Astrocyte (in vitro differentiated cells and primary cell): ENCODE results near the gene CMIP. TPM values are rescaled to one million over a fixed set of nuclear protein-coding genes. Genes with fewer than 3 reads are reported as not detected.
"Not testable (repeated sequence)": the region's sequence is repeated elsewhere in the genome, so short reads cannot be mapped to it uniquely, and the experiment has no call there.

Experiments
- DNase-seq: peaks from one replicate; pipeline ENCODE4 v3.0.0-alpha.2; 2010; ENCODE audit warnings: low read depth
- FAIRE-seq: peaks from 2 replicates; lab custom pipeline; 2011; peaks lifted over from hg19 to GRCh38; lab: Jason Lieb, UNC
- H2AFZ ChIP-seq: 2 replicates; pipeline ENCODE4 v1.6.0; 2012; ENCODE audit warnings: low read depth, low read length, inconsistent platforms
- H3K27ac ChIP-seq: 2 replicates; pipeline ENCODE4 v1.5.1; 2011; ENCODE audit warnings: low read depth, low read length, inconsistent platforms
- H3K27me3 ChIP-seq: 2 replicates; pipeline ENCODE4 v1.6.0; 2011; ENCODE audit warnings: low read length, inconsistent platforms; ENCODE audit not compliant: insufficient read depth
- H3K36me3 ChIP-seq: 2 replicates; pipeline ENCODE4 v1.5.1; 2011; ENCODE audit warnings: low read length, inconsistent platforms; ENCODE audit not compliant: insufficient read depth
- H3K4me1 ChIP-seq: 2 replicates; pipeline ENCODE4 v1.5.1; 2011; ENCODE audit warnings: low read length, inconsistent platforms; ENCODE audit not compliant: insufficient read depth
- H3K4me2 ChIP-seq: 2 replicates; pipeline ENCODE4 v1.6.0; 2012; ENCODE audit warnings: low read length, inconsistent platforms
- H3K4me3 ChIP-seq: 2 replicates; pipeline ENCODE4 v1.5.1; 2011; ENCODE audit warnings: low read depth, mild to moderate bottlenecking, low read length, inconsistent platforms; ENCODE audit not compliant: insufficient read depth
- H3K79me2 ChIP-seq: 2 replicates; pipeline ENCODE4 v1.6.0; 2012; ENCODE audit warnings: mild to moderate bottlenecking, low read length, inconsistent platforms; ENCODE audit not compliant: insufficient read depth
- H3K9ac ChIP-seq: 2 replicates; pipeline ENCODE4 v1.6.0; 2012; ENCODE audit warnings: mild to moderate bottlenecking, low read length, inconsistent platforms
- H3K9me3 ChIP-seq: 2 replicates; pipeline ENCODE4 v1.5.1; 2012; ENCODE audit warnings: low read depth, mild to moderate bottlenecking, low read length, inconsistent platforms; ENCODE audit not compliant: insufficient read depth
- H4K20me1 ChIP-seq: 2 replicates; pipeline ENCODE4 v1.6.0; 2012; ENCODE audit warnings: low read length, inconsistent platforms; ENCODE audit not compliant: insufficient read depth
- H3K27ac Mint-ChIP-seq: one replicate; pipeline ENCODE4 v1.8.0; 2021; ENCODE audit warnings: mild to moderate bottlenecking, mixed read lengths; ENCODE audit not compliant: unreplicated experiment
- H3K27me3 Mint-ChIP-seq: one replicate; pipeline ENCODE4 v1.8.0; 2021; ENCODE audit warnings: low read depth, mixed read lengths; ENCODE audit not compliant: unreplicated experiment
- H3K36me3 Mint-ChIP-seq: one replicate; pipeline ENCODE4 v1.8.0; 2021; ENCODE audit warnings: low read depth, mixed read lengths; ENCODE audit not compliant: unreplicated experiment
- H3K4me1 Mint-ChIP-seq: one replicate; pipeline ENCODE4 v1.8.0; 2021; ENCODE audit warnings: low read depth, mixed read lengths; ENCODE audit not compliant: unreplicated experiment
- H3K4me3 Mint-ChIP-seq: one replicate; pipeline ENCODE4 v1.8.0; 2021; ENCODE audit warnings: mild to moderate bottlenecking, moderate library complexity, mixed read lengths; ENCODE audit not compliant: unreplicated experiment
- H3K9me3 Mint-ChIP-seq: one replicate; pipeline ENCODE4 v1.8.0; 2021; ENCODE audit warnings: mild to moderate bottlenecking, mixed read lengths; ENCODE audit not compliant: unreplicated experiment
- EZH2 ChIP-seq: IDR thresholded peaks from 2 replicates; pipeline ENCODE4 v1.6.1; 2012; ENCODE audit warnings: mild to moderate bottlenecking, low read length, inconsistent platforms; ENCODE audit not compliant: insufficient read depth
- total RNA-seq: library from RNA; stranded (reverse); gene quantifications from 2 replicates; pipeline ENCODE4 v1.2.1, GENCODE V29; 2021
- TF ChIP-seq, protein P1 (sequence below): IDR thresholded peaks from 2 replicates; pipeline ENCODE4 v1.5.1; 2011; ENCODE audit warnings: low read depth, mild to moderate bottlenecking, inconsistent platforms, low read length, moderate library complexity; ENCODE audit not compliant: insufficient read depth

The CMIP gene
- total RNA-seq, 1 donor from 2014 or later: 71.5 TPM

GRCh38 chr16:81523387-81524115 lies 78.9 kb downstream of the CMIP start:
- Histone ChIP-seq H3K36me3 (no peaks in the 10 kb centered on the region), H3K4me2 (peak overlapping the region; percentile 30), H2AFZ (no peak overlapping the region), H3K4me3 (no peak overlapping the region), H3K79me2 (peaks cover 82% of the 10 kb centered on the region), H3K27ac (no peak overlapping the region), H3K9ac (no peak overlapping the region), H4K20me1 (peaks cover 80% of the 10 kb centered on the region), H3K27me3 (no peaks in the 10 kb centered on the region), H3K4me1 (peaks cover 29% of the 10 kb centered on the region), H3K9me3 (no peaks in the 10 kb centered on the region)
- peaks cover 9% of the 10 kb centered on the region for H3K36me3 Mint-ChIP-seq
- no peaks in the 10 kb centered on the region for H3K9me3 Mint-ChIP-seq
- DNase-seq (peak; percentile 84), FAIRE-seq (no peak)
- H3K27me3 Mint-ChIP-seq: no peaks in the 10 kb centered on the region
- no peak for TF ChIP-seq EZH2
- peak overlapping the region; percentile 0 for H3K4me3 Mint-ChIP-seq
- H3K4me1 Mint-ChIP-seq: peaks cover 35% of the 10 kb centered on the region
- H3K27ac Mint-ChIP-seq: peak overlapping the region; percentile 62

DNA sequence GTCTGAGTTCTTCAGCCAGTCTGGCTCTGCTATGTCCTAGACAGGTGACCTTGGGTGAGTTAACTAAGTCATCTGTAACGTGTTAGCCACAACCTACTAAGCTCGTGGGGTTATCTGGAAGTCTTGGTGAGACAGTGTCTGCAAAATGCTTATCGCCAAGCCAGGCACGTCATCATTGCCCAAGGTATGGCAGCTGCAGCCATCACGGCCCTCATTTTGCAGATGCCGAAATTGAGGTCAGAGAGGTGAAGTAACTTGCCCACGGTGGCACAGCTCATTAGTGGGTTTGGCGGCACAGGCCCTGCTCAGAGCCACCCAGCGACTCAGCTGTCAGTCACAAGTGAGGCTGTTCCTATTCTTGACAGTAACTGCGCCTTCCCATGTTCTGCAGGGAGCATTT lies 79.8 kb downstream of the CMIP start:
- Mint-ChIP-seq H3K4me3 (no peak overlapping the region), H3K27me3 (no peaks in the 10 kb centered on the region), H3K9me3 (peaks cover 4% of the 10 kb centered on the region), H3K27ac (no peak overlapping the region), H3K36me3 (peaks cover 16% of the 10 kb centered on the region), H3K4me1 (peaks cover 35% of the 10 kb centered on the region)
- Histone ChIP-seq H3K27ac (no peak overlapping the region), H2AFZ (no peak overlapping the region), H3K4me3 (no peak overlapping the region), H3K4me2 (no peak overlapping the region), H3K9ac (no peak overlapping the region), H3K27me3 (no peaks in the 10 kb centered on the region), H4K20me1 (peaks cover 86% of the 10 kb centered on the region), H3K4me1 (peaks cover 29% of the 10 kb centered on the region), H3K36me3 (no peaks in the 10 kb centered on the region), H3K79me2 (peaks cover 84% of the 10 kb centered on the region), H3K9me3 (no peaks in the 10 kb centered on the region)
- DNase-seq (peak; percentile 59), FAIRE-seq (no peak)
- TF ChIP-seq EZH2: no peak
- TF ChIP-seq, protein P1, sequence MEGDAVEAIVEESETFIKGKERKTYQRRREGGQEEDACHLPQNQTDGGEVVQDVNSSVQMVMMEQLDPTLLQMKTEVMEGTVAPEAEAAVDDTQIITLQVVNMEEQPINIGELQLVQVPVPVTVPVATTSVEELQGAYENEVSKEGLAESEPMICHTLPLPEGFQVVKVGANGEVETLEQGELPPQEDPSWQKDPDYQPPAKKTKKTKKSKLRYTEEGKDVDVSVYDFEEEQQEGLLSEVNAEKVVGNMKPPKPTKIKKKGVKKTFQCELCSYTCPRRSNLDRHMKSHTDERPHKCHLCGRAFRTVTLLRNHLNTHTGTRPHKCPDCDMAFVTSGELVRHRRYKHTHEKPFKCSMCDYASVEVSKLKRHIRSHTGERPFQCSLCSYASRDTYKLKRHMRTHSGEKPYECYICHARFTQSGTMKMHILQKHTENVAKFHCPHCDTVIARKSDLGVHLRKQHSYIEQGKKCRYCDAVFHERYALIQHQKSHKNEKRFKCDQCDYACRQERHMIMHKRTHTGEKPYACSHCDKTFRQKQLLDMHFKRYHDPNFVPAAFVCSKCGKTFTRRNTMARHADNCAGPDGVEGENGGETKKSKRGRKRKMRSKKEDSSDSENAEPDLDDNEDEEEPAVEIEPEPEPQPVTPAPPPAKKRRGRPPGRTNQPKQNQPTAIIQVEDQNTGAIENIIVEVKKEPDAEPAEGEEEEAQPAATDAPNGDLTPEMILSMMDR: no peak

GRCh38 chr16:81524885-81525284 lies 80.3 kb downstream of the CMIP start:
- H3K27ac ChIP-seq, H3K27ac Mint-ChIP-seq, H3K4me3 Mint-ChIP-seq, H2AFZ ChIP-seq, H3K9me3 Mint-ChIP-seq, H3K27me3 Mint-ChIP-seq, DNase-seq, H3K4me3 ChIP-seq, H3K27me3 ChIP-seq, H3K4me2 ChIP-seq, H3K9me3 ChIP-seq, H3K9ac ChIP-seq, FAIRE-seq, H3K36me3 ChIP-seq: not testable (repeated sequence)
- peaks cover 29% of the 10 kb centered on the region for H3K4me1 ChIP-seq
- peaks cover 86% of the 10 kb centered on the region for H4K20me1 ChIP-seq
- H3K36me3 Mint-ChIP-seq: peaks cover 20% of the 10 kb centered on the region
- peaks cover 34% of the 10 kb centered on the region for H3K4me1 Mint-ChIP-seq
- H3K79me2 ChIP-seq: peaks cover 84% of the 10 kb centered on the region
